Natural killer cell (primary cell): Measurements from ENCODE around the gene MAP7D3. TPM values are rescaled to one million over a fixed set of nuclear protein-coding genes. Genes with fewer than 3 reads are reported as not detected.

Source experiments
- ATAC-seq, 3 donors: fragments of 150-1000 bp in 2 of 3; fragments of 200-7000 bp in 1 of 3; cut with Tn5 transposase; 1 replicate in 1 of 3; 2 replicates in 2 of 3; pipeline ENCODE4 v1.10.0; 2021; ENCODE audit warnings: mild to moderate bottlenecking in 2 of 3, moderate library complexity in 2 of 3
- DNase-seq, 2 donors: peaks; one replicate each; pipeline versions ENCODE4 v3.0.0 to v3.0.0-alpha.2; 2013 to 2021; ENCODE audit warnings: mixed read lengths in 1 of 2
- H3K27ac ChIP-seq: one replicate; pipeline ENCODE4 v1.5.1; 2013; ENCODE audit warnings: mild to moderate bottlenecking, low read length
- H3K27me3 ChIP-seq: one replicate; pipeline ENCODE4 v1.6.1; 2013; ENCODE audit warnings: low read length; ENCODE audit not compliant: control insufficient read depth, insufficient read depth
- H3K36me3 ChIP-seq: one replicate; pipeline ENCODE4 v1.6.1; 2013; ENCODE audit warnings: low read length; ENCODE audit not compliant: control insufficient read depth, insufficient read depth
- H3K4me1 ChIP-seq: one replicate; pipeline ENCODE4 v1.6.1; 2013; ENCODE audit warnings: low read length; ENCODE audit not compliant: control insufficient read depth, insufficient read depth
- H3K4me3 ChIP-seq: one replicate; pipeline ENCODE4 v1.5.1; 2013; ENCODE audit warnings: low read length
- H3K9me3 ChIP-seq: one replicate; pipeline ENCODE4 v1.6.1; 2013; ENCODE audit warnings: low read length; ENCODE audit not compliant: control insufficient read depth, insufficient read depth
- H3K27ac Mint-ChIP-seq, 2 donors: one replicate each; pipeline ENCODE4 v1.8.0; 2022; ENCODE audit warnings: mild to moderate bottlenecking in 2 of 2, mixed read lengths in 2 of 2, moderate library complexity in 1 of 2
- H3K27me3 Mint-ChIP-seq, 2 donors: one replicate each; pipeline ENCODE4 v1.8.0; 2022; ENCODE audit warnings: low read depth in 2 of 2, mixed read lengths in 2 of 2
- H3K36me3 Mint-ChIP-seq: one replicate; pipeline ENCODE4 v1.8.0; 2022; ENCODE audit warnings: mixed read lengths
- H3K4me1 Mint-ChIP-seq, 2 donors: one replicate each; pipeline ENCODE4 v1.8.0; 2022; ENCODE audit warnings: mixed read lengths in 2 of 2
- H3K4me3 Mint-ChIP-seq: one replicate; pipeline ENCODE4 v1.8.0; 2022; ENCODE audit warnings: mild to moderate bottlenecking, moderate library complexity, mixed read lengths
- H3K9me3 Mint-ChIP-seq, 2 donors: one replicate each; pipeline ENCODE4 v1.8.0; 2022; ENCODE audit warnings: mixed read lengths in 2 of 2
- WGBS: methylation state at CpG from one replicate; pipeline ENCODE4 v1.1.7; 2013; ENCODE audit warnings: missing lambda C conversion rate; ENCODE audit not compliant: insufficient coverage; 5-methylcytosine and 5-hydroxymethylcytosine counted together
- intact Hi-C: fragments of 100-400 bp; cut with micrococcal nuclease; formaldehyde crosslinking; loops from one replicate; pipeline ENCODE4 v1.14.2; 2022
- total RNA-seq, 4 donors: library from RNA; stranded (reverse); fragments of 120-200 nt in 1 of 4; gene quantifications; one replicate each; pipeline versions ENCODE4 v1.2.3 to v1.2.4, GENCODE V29; 2013 to 2022
- TF ChIP-seq, protein P1 (sequence below): fragments of 200-600 bp; IDR thresholded peaks from one replicate; pipeline ENCODE4 v1.8.0; 2022; ENCODE audit warnings: antibody characterized with exemption

Gene MAP7D3
- total RNA-seq, 3 donors from 2014 or later (not counting 1 experiment from before 2014, with no cell fraction given) = 5.6 to 6.1 (median 5.7) TPM

DNA sequence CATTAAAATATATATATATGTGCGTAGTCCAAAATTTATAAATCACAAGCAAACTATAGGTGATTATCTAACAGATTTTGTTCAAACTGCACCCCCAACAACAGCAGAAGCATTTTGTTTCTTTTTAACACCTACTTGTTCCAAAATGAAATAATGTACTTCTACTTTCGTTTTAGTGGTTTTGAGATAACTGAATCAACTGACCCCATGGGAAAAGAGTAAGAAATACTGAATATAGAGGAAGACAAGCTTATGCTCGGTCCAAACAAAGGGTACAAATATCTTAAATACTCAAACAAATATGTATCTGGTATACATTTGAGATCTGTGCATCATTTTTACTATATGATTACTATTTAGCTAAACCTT is 22.4 kb downstream of the MAP7D3 start:
- peak overlapping the region; percentile 59 for H3K27ac ChIP-seq
- H3K36me3 ChIP-seq = peaks cover 20% of the 10 kb centered on the region
- TF ChIP-seq, protein P1, sequence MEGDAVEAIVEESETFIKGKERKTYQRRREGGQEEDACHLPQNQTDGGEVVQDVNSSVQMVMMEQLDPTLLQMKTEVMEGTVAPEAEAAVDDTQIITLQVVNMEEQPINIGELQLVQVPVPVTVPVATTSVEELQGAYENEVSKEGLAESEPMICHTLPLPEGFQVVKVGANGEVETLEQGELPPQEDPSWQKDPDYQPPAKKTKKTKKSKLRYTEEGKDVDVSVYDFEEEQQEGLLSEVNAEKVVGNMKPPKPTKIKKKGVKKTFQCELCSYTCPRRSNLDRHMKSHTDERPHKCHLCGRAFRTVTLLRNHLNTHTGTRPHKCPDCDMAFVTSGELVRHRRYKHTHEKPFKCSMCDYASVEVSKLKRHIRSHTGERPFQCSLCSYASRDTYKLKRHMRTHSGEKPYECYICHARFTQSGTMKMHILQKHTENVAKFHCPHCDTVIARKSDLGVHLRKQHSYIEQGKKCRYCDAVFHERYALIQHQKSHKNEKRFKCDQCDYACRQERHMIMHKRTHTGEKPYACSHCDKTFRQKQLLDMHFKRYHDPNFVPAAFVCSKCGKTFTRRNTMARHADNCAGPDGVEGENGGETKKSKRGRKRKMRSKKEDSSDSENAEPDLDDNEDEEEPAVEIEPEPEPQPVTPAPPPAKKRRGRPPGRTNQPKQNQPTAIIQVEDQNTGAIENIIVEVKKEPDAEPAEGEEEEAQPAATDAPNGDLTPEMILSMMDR = no peak
- H3K27ac Mint-ChIP-seq = peak overlapping the region; percentile 43 to 75
- no CpG with 5 or more reads among the region's 3 CpGs for WGBS
- peaks cover 12 to 14% of the 10 kb centered on the region in 2 donors for H3K4me1 Mint-ChIP-seq
- H3K4me3 Mint-ChIP-seq = peak overlapping the region; percentile 4
- H3K4me1 ChIP-seq = peaks cover 5% of the 10 kb centered on the region
- intact Hi-C loops = no loop called here
- no peak overlapping the region for H3K4me3 ChIP-seq
- peaks cover 9% of the 10 kb centered on the region for H3K36me3 Mint-ChIP-seq
- no peaks in the 10 kb centered on the region for H3K9me3 ChIP-seq
- H3K9me3 Mint-ChIP-seq = no peaks in the 10 kb centered on the region
- no peaks in the 10 kb centered on the region for H3K27me3 ChIP-seq
- H3K27me3 Mint-ChIP-seq = no peaks in the 10 kb centered on the region
- ATAC-seq (peak in 1 of 3 donors; percentile 50), DNase-seq (no peak)

DNA sequence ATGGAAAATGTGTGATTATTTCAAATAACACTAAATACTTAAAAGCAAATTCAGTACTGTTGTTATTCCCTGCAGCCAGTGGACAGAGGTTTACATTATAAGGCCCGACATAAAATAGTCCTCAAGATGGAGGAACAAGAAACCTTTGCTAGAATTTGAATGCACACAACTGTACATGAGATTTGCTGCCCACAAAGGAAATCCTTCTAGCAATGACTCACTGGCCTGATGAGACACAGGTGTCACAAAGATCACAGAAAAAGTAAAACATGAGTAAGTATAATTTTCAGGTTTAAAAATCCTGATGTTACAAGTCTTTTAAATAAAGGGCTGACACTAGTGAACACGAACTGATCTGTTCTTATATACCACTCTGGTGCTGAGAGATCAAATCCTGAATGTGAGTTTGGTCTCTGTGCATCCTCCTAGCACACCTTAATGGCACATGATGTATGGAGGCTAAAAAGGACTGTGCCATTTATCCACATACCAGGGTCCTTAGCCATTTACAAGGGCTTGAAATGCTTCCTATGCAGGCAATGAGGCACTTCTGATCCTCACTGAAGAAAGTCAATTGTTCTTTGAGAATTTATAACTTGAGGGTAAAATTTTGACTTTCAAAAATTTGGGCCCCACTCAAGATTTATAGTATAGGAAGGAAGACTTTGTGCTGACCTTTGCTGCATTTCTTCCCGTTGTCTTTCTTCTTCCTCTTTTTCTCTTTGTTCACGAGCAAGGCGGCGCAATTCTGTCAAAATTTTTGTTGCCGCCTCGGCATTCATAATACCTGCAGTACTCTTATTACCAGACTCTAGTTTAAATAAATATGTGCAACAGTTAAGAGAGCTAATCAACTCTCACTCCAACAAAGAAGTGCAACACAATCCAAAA is 23.0 kb downstream of the MAP7D3 start:
- H3K4me3 ChIP-seq = no peak overlapping the region
- H3K27ac ChIP-seq = peak overlapping the region; percentile 59
- intact Hi-C loops = no loop called here
- no peaks in the 10 kb centered on the region for H3K27me3 ChIP-seq
- peak overlapping the region; percentile 22 for H3K4me3 Mint-ChIP-seq
- H3K4me1 ChIP-seq = peaks cover 5% of the 10 kb centered on the region
- H3K27ac Mint-ChIP-seq = peak overlapping the region; percentile 43 to 75
- H3K9me3 Mint-ChIP-seq = no peaks in the 10 kb centered on the region
- H3K27me3 Mint-ChIP-seq = no peaks in the 10 kb centered on the region
- H3K9me3 ChIP-seq = no peaks in the 10 kb centered on the region
- peak in 1 of 2 donors; percentile 13 for DNase-seq
- WGBS = 34% methylated on average over 8 of the region's 8 CpGs
- H3K36me3 ChIP-seq = peaks cover 20% of the 10 kb centered on the region
- peak in 2 of 3 donors; percentile 57 to 81 for ATAC-seq
- peaks cover 12 to 14% of the 10 kb centered on the region in 2 donors for H3K4me1 Mint-ChIP-seq
- TF ChIP-seq, protein P1 = no peak
- H3K36me3 Mint-ChIP-seq = peaks cover 9% of the 10 kb centered on the region

DNA sequence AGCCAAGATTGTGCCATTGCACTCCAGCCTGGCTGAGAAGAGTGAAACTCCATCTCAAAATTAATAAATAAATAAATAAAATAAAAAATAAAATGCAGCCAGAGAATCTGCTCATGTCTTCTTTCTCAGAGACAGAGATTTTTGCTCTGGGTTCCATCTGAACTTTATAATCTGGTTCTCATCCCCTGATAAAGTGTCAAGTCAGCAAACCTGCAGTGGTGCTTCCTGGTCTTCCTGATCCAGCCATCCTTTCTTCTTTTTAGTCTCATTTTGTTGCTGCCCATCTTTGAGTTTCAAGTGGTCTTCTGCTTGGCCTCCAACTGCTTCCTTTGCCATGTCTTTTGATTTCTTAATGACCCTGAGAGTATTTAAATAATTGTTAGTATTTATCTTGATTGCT is 24.1 kb downstream of the MAP7D3 start:
- peaks cover 5% of the 10 kb centered on the region for H3K4me1 ChIP-seq
- Mint-ChIP-seq H3K27me3 (no peaks in the 10 kb centered on the region), H3K4me3 (no peak overlapping the region), H3K4me1 (peaks cover 12 to 14% of the 10 kb centered on the region in 2 donors), H3K36me3 (peaks cover 9% of the 10 kb centered on the region), H3K9me3 (no peaks in the 10 kb centered on the region), H3K27ac (peak overlapping the region in 1 of 2 donors; percentile 75)
- no peak overlapping the region for H3K4me3 ChIP-seq
- H3K9me3 ChIP-seq = no peaks in the 10 kb centered on the region
- H3K27me3 ChIP-seq = no peaks in the 10 kb centered on the region
- H3K36me3 ChIP-seq = peaks cover 25% of the 10 kb centered on the region
- H3K27ac ChIP-seq = no peak overlapping the region
- intact Hi-C loops = no loop called here
- ATAC-seq = no peak
- TF ChIP-seq, protein P1 = no peak
- DNase-seq = no peak
